Stimulated activated CD4-positive, alpha-beta T cell treated with anti-CD3 and anti-CD28 coated beads, Interleukin-12 subunit alpha, Interleukin-12 subunit beta, amount 100 ng/mL, for 24 hours (primary cell): Measurements from ENCODE around the gene SDK2.

Experiments
- DNase-seq, 2 experiments: peaks; one replicate each; pipeline ENCODE4 v3.0.0-alpha.2; 2020; ENCODE audit warnings: low read depth in 2 of 2

The SDK2 gene

GRCh38 chr17:73609758-73610157 lies 34.5 kb downstream of the SDK2 start:
- no peak for DNase-seq

GRCh38 chr17:73609060-73609459 lies 35.2 kb downstream of the SDK2 start:
- DNase-seq, result no peak

GRCh38 chr17:73605444-73605843 lies 38.8 kb downstream of the SDK2 start:
- DNase-seq, result no peak

- no peak for DNase-seq
These were observed 39.8 kb downstream of the SDK2 start for GRCh38 chr17:73604476-73604875.

- DNase-seq, result no peak
These were observed 40.3 kb downstream of the SDK2 start for GRCh38 chr17:73603971-73604370.

- DNase-seq, result no peak
These were observed 44.0 kb downstream of the SDK2 start for GRCh38 chr17:73600103-73600871.

GRCh38 chr17:73599599-73599998 lies 44.6 kb downstream of the SDK2 start:
- DNase-seq, result no peak

- no peak for DNase-seq
These were observed 46.0 kb downstream of the SDK2 start for GRCh38 chr17:73598212-73598611.

- no peak for DNase-seq
These were observed 48.3 kb downstream of the SDK2 start for GRCh38 chr17:73595931-73596330.

- no peak for DNase-seq
These were observed 48.8 kb downstream of the SDK2 start for GRCh38 chr17:73595479-73595878.

- DNase-seq, result no peak
These were observed 49.2 kb downstream of the SDK2 start for GRCh38 chr17:73595068-73595467.

GRCh38 chr17:73594598-73594997 lies 49.6 kb downstream of the SDK2 start:
- DNase-seq, result no peak

- DNase-seq, result no peak
These were observed 50.2 kb downstream of the SDK2 start for GRCh38 chr17:73594025-73594424.

- no peak for DNase-seq
These were observed 50.8 kb downstream of the SDK2 start for GRCh38 chr17:73593249-73593965.

- no peak for DNase-seq
These were observed 51.7 kb downstream of the SDK2 start for GRCh38 chr17:73592501-73592961.

GRCh38 chr17:73592079-73592415 lies 52.2 kb downstream of the SDK2 start:
- no peak for DNase-seq

GRCh38 chr17:73591296-73592078 lies 52.8 kb downstream of the SDK2 start:
- no peak for DNase-seq

GRCh38 chr17:73589363-73589980 lies 54.8 kb downstream of the SDK2 start:
- DNase-seq, result no peak

GRCh38 chr17:73588891-73589290 lies 55.4 kb downstream of the SDK2 start:
- no peak for DNase-seq

GRCh38 chr17:73588301-73588846 lies 55.9 kb downstream of the SDK2 start:
- no peak for DNase-seq

- no peak for DNase-seq
These were observed 57.2 kb downstream of the SDK2 start for GRCh38 chr17:73586921-73587602.
